ENCODE results near the gene STX7.
A peak's percentile ranks its signal among the peaks of the same experiment; 100 is the strongest.

Gene STX7

GRCh38 chr6:132491303-132491702, 21.6 kb downstream of the STX7 start:
- ATAC-seq, result no peak
- peaks cover 0 to 5% of the 10 kb centered on the region in 2 donors for H3K9me3 Mint-ChIP-seq

GRCh38 chr6:132490478-132491204, 22.3 kb downstream of the STX7 start:
- DNase-seq (no peak), ATAC-seq (no peak)
- no peak overlapping the region for H3K27ac Mint-ChIP-seq

More at GRCh38 chr6:132491303-132491702, 21.6 kb downstream of the STX7 start:
- no peak for DNase-seq
- Mint-ChIP-seq H3K4me3 (no peak overlapping the region), H3K27ac (no peak overlapping the region), H3K27me3 (no peaks in the 10 kb centered on the region), H3K4me1 (peaks cover 16% of the 10 kb centered on the region)

GRCh38 chr6:132490024-132490423, 22.9 kb downstream of the STX7 start:
- ATAC-seq (no peak), DNase-seq (no peak)
- Mint-ChIP-seq H3K4me1 (peaks cover 9% of the 10 kb centered on the region), H3K27me3 (no peaks in the 10 kb centered on the region), H3K4me3 (no peak overlapping the region), H3K27ac (no peak overlapping the region), H3K9me3 (peaks cover 0 to 5% of the 10 kb centered on the region in 2 donors)

More at GRCh38 chr6:132490478-132491204, 22.3 kb downstream of the STX7 start:
- Mint-ChIP-seq H3K9me3 (peaks cover 0 to 5% of the 10 kb centered on the region in 2 donors), H3K27me3 (no peaks in the 10 kb centered on the region), H3K4me3 (no peak overlapping the region), H3K4me1 (peaks cover 15% of the 10 kb centered on the region)

- DNase-seq, result no peak
- no peak overlapping the region for H3K4me3 Mint-ChIP-seq
- no peak for ATAC-seq
- H3K27ac Mint-ChIP-seq, result no peak overlapping the region
- peaks cover 0 to 5% of the 10 kb centered on the region in 2 donors for H3K9me3 Mint-ChIP-seq
- H3K4me1 Mint-ChIP-seq, result peaks cover 2% of the 10 kb centered on the region
- H3K27me3 Mint-ChIP-seq, result no peaks in the 10 kb centered on the region
These were observed 23.5 kb downstream of the STX7 start for GRCh38 chr6:132489376-132489775.

GRCh38 chr6:132487762-132488161, 25.2 kb downstream of the STX7 start:
- H3K4me3 Mint-ChIP-seq, result no peak overlapping the region
- H3K27me3 Mint-ChIP-seq, result no peaks in the 10 kb centered on the region
- no peaks in the 10 kb centered on the region for H3K4me1 Mint-ChIP-seq
- no peak overlapping the region for H3K27ac Mint-ChIP-seq
- no peak for ATAC-seq
- H3K9me3 Mint-ChIP-seq, result no peaks in the 10 kb centered on the region
- no peak for DNase-seq

GRCh38 chr6:132484680-132485018, 28.3 kb downstream of the STX7 start:
- H3K9me3 Mint-ChIP-seq, result no peaks in the 10 kb centered on the region
- no peaks in the 10 kb centered on the region for H3K27me3 Mint-ChIP-seq
- peaks cover 17% of the 10 kb centered on the region for H3K4me1 Mint-ChIP-seq
- no peak overlapping the region for H3K4me3 Mint-ChIP-seq
- DNase-seq, result no peak
- no peak for ATAC-seq
- H3K27ac Mint-ChIP-seq, result no peak overlapping the region

- Mint-ChIP-seq H3K27me3 (no peaks in the 10 kb centered on the region), H3K4me1 (peaks cover 17% of the 10 kb centered on the region), H3K27ac (no peak overlapping the region), H3K4me3 (no peak overlapping the region), H3K9me3 (no peaks in the 10 kb centered on the region)
- ATAC-seq, result peak; percentile 73
- DNase-seq, result peak; percentile 18 to 46
These were observed 28.9 kb downstream of the STX7 start for GRCh38 chr6:132483779-132484679.

GRCh38 chr6:132482581-132482980, 30.3 kb downstream of the STX7 start:
- peaks cover 17% of the 10 kb centered on the region for H3K4me1 Mint-ChIP-seq
- DNase-seq (no peak), ATAC-seq (no peak)
- no peak overlapping the region for H3K4me3 Mint-ChIP-seq
- H3K27me3 Mint-ChIP-seq, result no peaks in the 10 kb centered on the region
- no peak overlapping the region for H3K27ac Mint-ChIP-seq
- no peaks in the 10 kb centered on the region for H3K9me3 Mint-ChIP-seq

- ATAC-seq (peak; percentile 70), DNase-seq (no peak)
- Mint-ChIP-seq H3K4me1 (peaks cover 17% of the 10 kb centered on the region), H3K27me3 (no peaks in the 10 kb centered on the region), H3K9me3 (no peaks in the 10 kb centered on the region), H3K27ac (peak overlapping the region in 1 of 2 donors; percentile 7), H3K4me3 (no peak overlapping the region)
These were observed 31.7 kb downstream of the STX7 start for GRCh38 chr6:132481189-132481588.

GRCh38 chr6:132479131-132479530, 33.8 kb downstream of the STX7 start:
- Mint-ChIP-seq H3K9me3 (no peaks in the 10 kb centered on the region), H3K27me3 (no peaks in the 10 kb centered on the region), H3K4me3 (no peak overlapping the region), H3K4me1 (peaks cover 17% of the 10 kb centered on the region), H3K27ac (no peak overlapping the region)
- DNase-seq, result no peak
- ATAC-seq, result no peak

- Mint-ChIP-seq H3K27ac (no peak overlapping the region), H3K27me3 (no peaks in the 10 kb centered on the region), H3K4me3 (no peak overlapping the region), H3K9me3 (no peaks in the 10 kb centered on the region), H3K4me1 (peaks cover 17% of the 10 kb centered on the region)
- no peak for DNase-seq
- no peak for ATAC-seq
These were observed 34.2 kb downstream of the STX7 start for GRCh38 chr6:132478674-132479073.

GRCh38 chr6:132478266-132478665, 34.6 kb downstream of the STX7 start:
- Mint-ChIP-seq H3K27ac (no peak overlapping the region), H3K9me3 (no peaks in the 10 kb centered on the region), H3K4me1 (peaks cover 17% of the 10 kb centered on the region), H3K4me3 (no peak overlapping the region), H3K27me3 (no peaks in the 10 kb centered on the region)
- DNase-seq (no peak), ATAC-seq (no peak)

- no peak overlapping the region for H3K4me3 Mint-ChIP-seq
- no peaks in the 10 kb centered on the region for H3K27me3 Mint-ChIP-seq
- H3K4me1 Mint-ChIP-seq, result peaks cover 10% of the 10 kb centered on the region
- H3K27ac Mint-ChIP-seq, result no peak overlapping the region
- H3K9me3 Mint-ChIP-seq, result no peaks in the 10 kb centered on the region
- ATAC-seq, result no peak
- no peak for DNase-seq
These were observed 36.2 kb downstream of the STX7 start for GRCh38 chr6:132476688-132477087.

- Mint-ChIP-seq H3K4me3 (no peak overlapping the region), H3K27ac (no peak overlapping the region), H3K9me3 (no peaks in the 10 kb centered on the region), H3K27me3 (no peaks in the 10 kb centered on the region), H3K4me1 (peaks cover 2% of the 10 kb centered on the region)
- ATAC-seq (no peak), DNase-seq (no peak)
These were observed 37.0 kb downstream of the STX7 start for GRCh38 chr6:132475925-132476324.

- DNase-seq, result no peak
- no peaks in the 10 kb centered on the region for H3K4me1 Mint-ChIP-seq
- no peak for ATAC-seq
- H3K9me3 Mint-ChIP-seq, result no peaks in the 10 kb centered on the region
- no peaks in the 10 kb centered on the region for H3K27me3 Mint-ChIP-seq
- H3K4me3 Mint-ChIP-seq, result no peak overlapping the region
- no peak overlapping the region for H3K27ac Mint-ChIP-seq
These were observed 41.1 kb downstream of the STX7 start for GRCh38 chr6:132471787-132472186.

- H3K27ac Mint-ChIP-seq, result no peak overlapping the region
- no peaks in the 10 kb centered on the region for H3K4me1 Mint-ChIP-seq
- DNase-seq, result no peak
- no peak for ATAC-seq
- no peaks in the 10 kb centered on the region for H3K9me3 Mint-ChIP-seq
- no peak overlapping the region for H3K4me3 Mint-ChIP-seq
- no peaks in the 10 kb centered on the region for H3K27me3 Mint-ChIP-seq
These were observed 46.0 kb downstream of the STX7 start for GRCh38 chr6:132466952-132467351.
